Measurements from ENCODE around the gene SOCS7.

GRCh38 chr17:38328620-38329019 lies 23.0 kb upstream of the SOCS7 start:
- no peak for TF ChIP-seq CTCF (IDR thresholded peaks at IDR 0.05)
- no peak for TF ChIP-seq ZFX (IDR thresholded peaks at IDR 0.05; ENCODE audit: borderline replicate concordance)
